Measurements from ENCODE around the gene FAM98C. TPM values are rescaled to one million over a fixed set of nuclear protein-coding genes. Genes with fewer than 3 reads are reported as not detected.
"Not testable (repeated sequence)": the region's sequence is repeated elsewhere in the genome, so short reads cannot be mapped to it uniquely, and the experiment has no call there.

Gene FAM98C
- total RNA-seq, 4 donors from 2014 or later, result 2.1 to 21.1 (median 11.7) TPM

GRCh38 chr19:38405276-38405675 is 2.4 kb downstream of the FAM98C start:
- no peak overlapping the region for H3K4me3 ChIP-seq
- no peaks in the 10 kb centered on the region for H3K36me3 ChIP-seq
- H3K27me3 ChIP-seq, result no peaks in the 10 kb centered on the region
- TF ChIP-seq POLR2A (IDR thresholded peaks at IDR 0.05) (no peak), CTCF (IDR thresholded peaks at IDR 0.05) (no peak)
- H3K27ac ChIP-seq, result no peak overlapping the region
- no peak for DNase-seq
- intact Hi-C loops (cut with DNase I; ENCODE audit: low total_unique reads), result loop anchor here (5.0 kb wide), 1 partner anchor 217 kb away; no protein-coding TSS in a partner anchor
- H3K9me3 ChIP-seq, result no peaks in the 10 kb centered on the region
- no peaks in the 10 kb centered on the region for H3K4me1 ChIP-seq

- intact Hi-C loops (cut with DNase I; ENCODE audit: low total_unique reads), result loop anchor here (5.0 kb wide), 1 partner anchor 213 kb away; no protein-coding TSS in a partner anchor
- Histone ChIP-seq H3K4me1 (no peaks in the 10 kb centered on the region), H3K27me3 (no peaks in the 10 kb centered on the region), H3K4me3 (no peak overlapping the region), H3K36me3 (no peaks in the 10 kb centered on the region), H3K27ac (no peak overlapping the region), H3K9me3 (no peaks in the 10 kb centered on the region)
- no peak for DNase-seq
- TF ChIP-seq CTCF (IDR thresholded peaks at IDR 0.05) (no peak), POLR2A (IDR thresholded peaks at IDR 0.05) (no peak)
Observed at GRCh38 chr19:38409631-38410133, 6.8 kb downstream of the FAM98C start.

DNA sequence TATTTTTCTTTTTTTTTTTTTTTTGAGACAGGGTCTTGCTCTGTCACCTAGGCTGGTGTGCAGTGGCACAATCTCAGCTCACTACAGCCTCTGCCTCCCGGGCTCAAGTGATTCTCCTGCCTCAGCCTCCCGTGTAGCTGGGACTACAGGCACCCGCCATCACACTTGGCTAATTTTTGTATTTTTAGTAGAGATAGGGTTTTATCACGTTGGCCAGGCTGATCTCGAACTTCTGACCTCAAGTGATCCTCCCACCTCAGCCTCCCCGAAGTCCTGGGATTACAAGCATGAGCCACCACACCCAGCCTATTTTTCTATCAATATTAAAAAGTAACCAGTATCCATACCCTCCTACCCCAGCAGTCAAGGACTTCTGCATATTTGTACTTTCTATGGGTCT is 7.5 kb downstream of the FAM98C start:
- intact Hi-C loops (cut with DNase I; ENCODE audit: low total_unique reads); DNase-seq; H3K4me3 ChIP-seq; H3K27me3 ChIP-seq; H3K9me3 ChIP-seq; H3K4me1 ChIP-seq; H3K27ac ChIP-seq; H3K36me3 ChIP-seq: not testable (repeated sequence)

DNA sequence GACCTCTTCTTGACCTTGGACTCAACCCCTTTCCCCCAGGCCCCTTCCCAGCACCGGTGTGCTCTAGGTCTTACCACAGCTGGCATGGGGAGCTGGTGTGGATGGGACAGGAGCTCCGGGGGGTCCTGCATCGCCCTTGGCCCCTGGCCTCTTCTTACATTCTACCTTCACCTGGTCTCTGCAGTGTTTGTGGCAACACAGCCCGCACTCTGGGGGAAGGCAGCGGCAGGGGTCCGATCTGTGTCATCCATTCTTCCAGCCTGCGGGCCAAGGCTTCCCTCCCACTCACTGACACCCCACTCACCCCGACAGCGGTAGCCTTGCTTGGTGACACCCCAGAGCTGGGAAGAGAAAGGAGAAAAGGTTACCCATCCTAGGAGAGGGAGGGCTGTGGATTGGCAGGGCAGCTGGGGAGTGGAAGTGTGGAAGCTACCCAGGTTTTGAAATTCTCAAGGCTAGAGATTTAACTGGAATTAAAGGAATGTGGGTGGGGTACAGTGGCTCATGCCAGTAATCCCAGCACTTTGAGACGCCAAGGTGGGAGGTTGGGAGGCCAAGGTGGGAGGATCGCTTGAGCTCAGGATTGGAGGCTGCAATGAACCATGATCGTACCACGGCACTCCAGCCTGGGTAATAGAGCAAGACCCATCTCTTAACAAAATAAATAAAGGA is 8.3 kb downstream of the FAM98C start:
- Histone ChIP-seq H3K4me3 (no peak overlapping the region), H3K36me3 (no peaks in the 10 kb centered on the region), H3K27me3 (no peaks in the 10 kb centered on the region), H3K4me1 (no peaks in the 10 kb centered on the region), H3K9me3 (no peaks in the 10 kb centered on the region), H3K27ac (no peak overlapping the region)
- intact Hi-C loops (cut with DNase I; ENCODE audit: low total_unique reads), result no loop called here
- TF ChIP-seq CTCF (IDR thresholded peaks at IDR 0.05) (no peak), POLR2A (IDR thresholded peaks at IDR 0.05) (no peak)
- no peak for DNase-seq

GRCh38 chr19:38411898-38412297 is 9.0 kb downstream of the FAM98C start:
- H3K9me3 ChIP-seq; H3K36me3 ChIP-seq; H3K27me3 ChIP-seq; DNase-seq; H3K27ac ChIP-seq; H3K4me1 ChIP-seq; intact Hi-C loops (cut with DNase I; ENCODE audit: low total_unique reads); H3K4me3 ChIP-seq: not testable (repeated sequence)

GRCh38 chr19:38412491-38412890 is 9.6 kb downstream of the FAM98C start:
- DNase-seq, result no peak
- H3K4me3 ChIP-seq, result no peak overlapping the region
- H3K4me1 ChIP-seq, result no peaks in the 10 kb centered on the region
- intact Hi-C loops (cut with DNase I; ENCODE audit: low total_unique reads), result no loop called here
- no peak overlapping the region for H3K27ac ChIP-seq
- no peaks in the 10 kb centered on the region for H3K36me3 ChIP-seq
- H3K27me3 ChIP-seq, result no peaks in the 10 kb centered on the region
- no peaks in the 10 kb centered on the region for H3K9me3 ChIP-seq
- TF ChIP-seq POLR2A (IDR thresholded peaks at IDR 0.05), result no peak
- no peak for TF ChIP-seq CTCF (IDR thresholded peaks at IDR 0.05)
